ENCODE results near the gene UNK. TPM values are rescaled to one million over a fixed set of nuclear protein-coding genes. Genes with fewer than 3 reads are reported as not detected.

The UNK gene
- total RNA-seq, 1 experiment from 2014 or later = 27.8 TPM

- Histone ChIP-seq H4K20me1 (ENCODE audit: insufficient read depth) (no peaks in the 10 kb centered on the region), H3K9me3 (ENCODE audit: insufficient read depth, low read depth) (no peaks in the 10 kb centered on the region), H3K36me3 (ENCODE audit: low read depth) (peaks cover 26% of the 10 kb centered on the region), H3K4me3 (no peak overlapping the region; the same call in 1 of the 2 replicates), H3K27me3 (ENCODE audit: insufficient read depth, low read depth) (no peaks in the 10 kb centered on the region), H3K4me1 (replicated peaks; ENCODE audit: insufficient read depth) (peaks cover 51% of the 10 kb centered on the region), H3K9me2 (ENCODE audit: insufficient read depth) (no peaks in the 10 kb centered on the region), H2AFZ (no peak overlapping the region), H3K79me2 (ENCODE audit: low read depth) (peaks cover 10% of the 10 kb centered on the region), H3F3A (ENCODE audit: insufficient read depth, low read depth) (peaks cover 30% of the 10 kb centered on the region), H3K27ac (peak overlapping the region; percentile 96), H3K4me2 (peak overlapping the region; percentile 79)
- TF ChIP-seq EZH2 (IDR thresholded peaks at IDR 0.05; ENCODE audit: low read depth) = no peak
- no peak for TF ChIP-seq CTCF (conservative IDR thresholded peaks at IDR 0.05)
- DNase-seq = no peak
- ChIA-PET POLR2A (ENCODE audit: unreplicated experiment) (interaction anchor here (0.6 to 2.4 kb wide), 4 partner anchors 8 to 297 kb away, joined by 11 to 24 read pairs (median 18); partner anchors contain the start of gene WBP2), CTCF (interaction anchor here (0.6 to 1.4 kb wide), 4 partner anchors 18 to 51 kb away, joined by 3 to 13 read pairs (median 4); partner anchors contain the start of gene TRIM65)
- BruUV-seq (replicated peaks) = no TSS peak
- intact Hi-C loops (cut with micrococcal nuclease; ENCODE audit: unreplicated experiment) = loop anchor here (5.0 kb wide), 1 partner anchor 135 kb away; no protein-coding TSS in a partner anchor
These were observed 62.3 kb downstream of the UNK start for GRCh38 chr17:75846692-75847613.

GRCh38 chr17:75847614-75848522 is 63.3 kb downstream of the UNK start:
- peaks cover 26% of the 10 kb centered on the region for H3K36me3 ChIP-seq (ENCODE audit: low read depth)

More at GRCh38 chr17:75847614-75848522, 63.3 kb downstream of the UNK start:
- H3K27ac ChIP-seq = no peak overlapping the region
- intact Hi-C loops (cut with micrococcal nuclease; ENCODE audit: unreplicated experiment) = loop anchor here (5.0 kb wide), 1 partner anchor 134 kb away; no protein-coding TSS in a partner anchor
- peaks cover 19% of the 10 kb centered on the region for H3K79me2 ChIP-seq (ENCODE audit: low read depth)
- DNase-seq = no peak
- ChIA-PET CTCF (interaction anchor here (0.6 kb wide), 1 partner anchor 27 kb away, joined by 3 read pairs; no protein-coding TSS in a partner anchor), POLR2A (ENCODE audit: unreplicated experiment) (no interaction called here)
- H3K4me3 ChIP-seq = no peak overlapping the region
- peaks cover 32% of the 10 kb centered on the region for H3F3A ChIP-seq (ENCODE audit: insufficient read depth, low read depth)
- no TSS peak for BruUV-seq (replicated peaks)
- no peak overlapping the region for H2AFZ ChIP-seq
- TF ChIP-seq CTCF (conservative IDR thresholded peaks at IDR 0.05) = no peak
- TF ChIP-seq EZH2 (IDR thresholded peaks at IDR 0.05; ENCODE audit: low read depth) = no peak
- H4K20me1 ChIP-seq (ENCODE audit: insufficient read depth) = no peaks in the 10 kb centered on the region
- H3K27me3 ChIP-seq (ENCODE audit: insufficient read depth, low read depth) = no peaks in the 10 kb centered on the region
- H3K4me1 ChIP-seq (replicated peaks; ENCODE audit: insufficient read depth) = peaks cover 54% of the 10 kb centered on the region
- no peaks in the 10 kb centered on the region for H3K9me2 ChIP-seq (ENCODE audit: insufficient read depth)
- no peaks in the 10 kb centered on the region for H3K9me3 ChIP-seq (ENCODE audit: insufficient read depth, low read depth)
- H3K4me2 ChIP-seq = no peak overlapping the region
